ENCODE data around the gene GPR55.

The GPR55 gene

DNA sequence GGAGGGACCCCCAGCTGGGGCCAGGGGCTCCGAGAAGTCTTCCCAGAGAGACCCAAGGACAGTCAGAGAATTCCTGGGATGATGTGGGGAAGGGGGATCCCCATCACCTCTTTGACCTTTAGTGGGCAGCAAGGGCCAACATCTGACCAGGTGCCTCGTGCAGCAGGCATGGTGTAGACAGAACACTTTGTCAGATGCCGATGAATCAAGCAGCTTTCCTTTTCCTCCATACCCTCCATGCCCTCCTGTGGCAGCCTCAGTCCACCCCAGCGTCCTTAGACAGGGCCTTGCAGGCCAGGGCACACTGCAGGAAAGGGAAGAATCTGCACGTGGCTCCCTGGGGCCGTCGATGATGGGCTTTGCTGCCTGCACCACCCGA, 26.3 kb downstream of the GPR55 start:
- TF ChIP-seq CTCF (conservative IDR thresholded peaks at IDR 0.05), result no peak
- no peak overlapping the region for H3K27ac ChIP-seq

GRCh38 chr2:230898016-230898712, 26.9 kb downstream of the GPR55 start:
- no peak for TF ChIP-seq CTCF (conservative IDR thresholded peaks at IDR 0.05)
- no peak overlapping the region for H3K27ac ChIP-seq

DNA sequence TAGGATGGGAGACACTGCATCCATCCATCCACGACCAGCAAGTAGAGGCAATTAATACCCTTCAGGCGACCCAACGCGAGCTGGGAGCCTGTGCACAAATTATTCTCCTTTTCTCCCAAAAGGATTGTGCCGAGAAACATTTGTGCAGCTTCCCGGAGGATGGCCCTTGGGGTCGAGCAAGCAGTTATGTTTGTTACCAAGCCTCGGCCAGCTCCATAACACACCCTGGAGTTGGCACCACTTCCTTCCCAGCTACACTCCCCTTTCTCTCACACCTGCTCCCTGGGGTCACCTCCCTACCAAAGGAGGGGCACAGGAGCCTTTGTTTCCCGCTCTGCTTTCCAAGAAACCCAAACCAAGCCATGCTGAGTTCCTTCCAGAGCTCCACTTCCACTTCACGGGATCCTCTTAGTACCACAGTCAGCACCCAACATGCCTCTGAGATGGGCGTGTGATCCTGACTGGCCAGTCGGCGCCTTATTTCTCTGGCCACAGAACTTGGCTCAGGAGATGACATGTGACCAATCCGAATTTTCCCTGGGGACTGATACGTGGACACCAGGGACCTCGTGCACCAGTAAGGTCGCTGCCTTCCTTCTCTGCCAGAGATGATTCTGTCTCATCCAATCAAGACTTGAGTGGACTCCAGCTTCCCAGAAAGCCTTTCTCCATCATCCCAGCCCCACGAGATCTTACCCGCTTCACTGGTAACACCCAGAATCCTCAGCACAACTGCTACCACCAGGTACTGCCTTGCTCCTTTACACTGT, 28.5 kb downstream of the GPR55 start:
- TF ChIP-seq CTCF (conservative IDR thresholded peaks at IDR 0.05), result no peak
- H3K27ac ChIP-seq, result no peak overlapping the region

- no peak overlapping the region for H3K27ac ChIP-seq
- no peak for TF ChIP-seq CTCF (conservative IDR thresholded peaks at IDR 0.05)
Observed at GRCh38 chr2:230895536-230896345, 29.3 kb downstream of the GPR55 start.

DNA sequence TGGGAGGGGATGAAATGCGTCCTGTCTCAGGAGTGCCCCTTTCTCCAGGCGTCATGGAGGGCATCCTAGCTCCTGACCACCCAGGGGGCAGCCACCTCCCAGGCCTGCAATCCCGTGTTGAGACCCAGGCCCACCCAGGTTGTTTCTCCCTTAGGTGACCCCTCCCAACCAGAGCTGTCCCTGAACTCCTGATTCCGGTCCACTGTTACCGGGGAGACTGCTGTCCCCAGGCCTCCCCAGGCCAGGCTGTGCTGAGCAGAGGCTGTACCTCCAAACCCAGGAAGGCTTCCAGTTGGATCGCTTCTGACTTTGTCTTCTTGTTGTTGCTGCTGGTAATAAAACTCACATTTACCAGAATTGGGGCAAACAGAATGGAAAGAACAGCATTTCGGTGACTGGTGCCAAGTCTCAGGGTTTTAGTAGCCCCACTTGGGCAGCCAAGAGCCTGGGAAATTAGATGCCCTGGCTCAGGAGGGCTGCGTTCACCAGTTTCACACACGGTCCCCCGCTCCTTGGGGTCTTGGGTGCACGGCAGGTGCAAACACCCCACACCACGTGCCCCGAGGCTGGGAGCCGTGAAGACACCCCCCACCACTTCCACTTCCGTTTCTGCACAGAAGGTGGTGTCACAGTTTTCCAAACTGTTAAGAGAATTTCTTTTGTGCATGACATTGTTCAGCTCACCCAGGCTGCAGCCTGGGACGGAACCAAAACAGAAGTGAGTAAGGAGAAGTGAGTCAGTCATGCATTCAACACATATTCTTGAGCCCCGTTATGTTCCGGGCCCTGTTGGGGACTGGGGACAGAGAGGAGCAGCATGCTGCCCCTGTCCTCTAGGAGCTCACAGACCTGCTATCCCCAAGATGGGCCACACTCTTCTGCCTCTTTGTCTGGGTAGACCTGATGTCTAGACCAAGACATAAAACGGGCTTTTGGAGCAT, 30.9 kb downstream of the GPR55 start:
- TF ChIP-seq CTCF (conservative IDR thresholded peaks at IDR 0.05), result no peak
- no peak overlapping the region for H3K27ac ChIP-seq

DNA sequence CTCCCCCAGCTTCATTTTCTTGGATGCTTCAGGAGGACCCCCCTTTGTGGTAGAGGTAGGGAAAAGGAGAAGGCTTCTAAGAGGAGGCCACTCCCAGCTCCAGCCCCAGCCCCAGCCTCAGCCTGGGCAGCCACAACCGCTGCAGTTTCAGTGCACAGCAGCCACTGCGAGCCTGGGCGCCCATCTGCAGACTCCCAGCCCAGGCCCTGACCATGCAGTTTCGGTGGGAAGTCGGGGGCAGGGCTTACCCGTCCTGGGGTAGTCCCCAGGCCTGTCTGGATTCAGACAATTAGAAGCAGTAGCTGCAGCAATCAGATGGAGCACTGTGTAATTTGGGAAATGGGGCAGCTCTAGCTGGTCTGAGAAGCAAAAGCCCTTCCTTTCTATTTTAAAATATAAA, 31.7 kb downstream of the GPR55 start:
- no peak for TF ChIP-seq CTCF (conservative IDR thresholded peaks at IDR 0.05)
- H3K27ac ChIP-seq, result no peak overlapping the region
